Measurements from ENCODE around the gene ZFYVE9.
"Not testable (repeated sequence)": the region's sequence is repeated elsewhere in the genome, so short reads cannot be mapped to it uniquely, and the experiment has no call there.

Gene ZFYVE9

DNA sequence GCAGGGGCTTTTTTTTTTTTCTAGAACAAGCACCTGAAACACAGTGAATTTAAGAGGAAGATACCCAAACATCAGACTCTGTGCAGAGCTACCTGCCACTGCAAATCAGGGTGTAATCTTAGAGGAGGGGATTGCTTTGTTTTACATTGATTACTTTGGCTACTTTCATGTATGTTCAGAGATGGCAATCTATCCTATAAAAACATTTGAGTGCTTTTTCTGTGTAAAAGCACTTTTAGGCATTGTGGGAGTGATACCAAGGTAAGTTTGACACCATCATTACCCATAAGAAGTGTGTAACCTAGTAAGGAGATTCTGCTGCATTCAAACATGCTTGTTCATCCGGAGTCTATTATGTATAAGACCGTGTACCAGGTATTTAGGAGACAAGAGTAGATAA lies 50.1 kb downstream of the ZFYVE9 start:
- H3K27ac ChIP-seq (ENCODE audit: low read depth, low read length) = no peak overlapping the region
- no peaks in the 10 kb centered on the region for H3K36me3 ChIP-seq (ENCODE audit: control insufficient read depth, insufficient read depth, low read length)
- H3K4me1 ChIP-seq (ENCODE audit: control insufficient read depth, insufficient read depth, low read length) = no peaks in the 10 kb centered on the region

DNA sequence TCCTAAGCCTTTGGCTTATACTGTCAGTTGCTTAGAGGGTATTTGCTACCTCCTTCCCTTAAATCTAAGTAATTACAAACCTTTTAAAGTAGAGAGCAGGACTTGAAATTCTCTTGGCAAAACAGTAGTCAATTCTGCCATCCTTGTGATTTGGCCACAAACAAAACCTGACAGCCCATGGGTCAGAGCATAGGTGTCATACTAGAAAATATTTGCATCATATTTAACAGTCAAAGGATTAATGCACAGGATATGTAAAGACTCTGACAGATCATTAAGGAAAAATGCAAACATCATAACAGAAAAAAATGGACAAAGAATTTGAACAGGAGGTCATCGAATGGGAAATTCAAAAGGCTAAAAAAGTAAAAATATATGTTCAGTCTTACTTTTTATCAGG lies 50.5 kb downstream of the ZFYVE9 start:
- Histone ChIP-seq H3K4me3 (ENCODE audit: low read depth, low read length) (no peak overlapping the region), H3K9ac (ENCODE audit: low read length) (no peak overlapping the region), H3K4me1 (ENCODE audit: control insufficient read depth, insufficient read depth, low read length) (no peaks in the 10 kb centered on the region), H3K36me3 (ENCODE audit: control insufficient read depth, insufficient read depth, low read length) (no peaks in the 10 kb centered on the region), H3K9me3 (ENCODE audit: control insufficient read depth, insufficient read depth, low read depth, low read length) (no peaks in the 10 kb centered on the region), H3K27ac (ENCODE audit: low read depth, low read length) (no peak overlapping the region), H3K27me3 (ENCODE audit: control insufficient read depth, insufficient read depth, low read length) (no peaks in the 10 kb centered on the region)

More for the DNA sequence above, 50.1 kb downstream of the ZFYVE9 start:
- H3K9ac ChIP-seq (ENCODE audit: low read length) = no peak overlapping the region
- H3K9me3 ChIP-seq (ENCODE audit: control insufficient read depth, insufficient read depth, low read depth, low read length) = no peaks in the 10 kb centered on the region
- H3K27me3 ChIP-seq (ENCODE audit: control insufficient read depth, insufficient read depth, low read length) = no peaks in the 10 kb centered on the region
- H3K4me3 ChIP-seq (ENCODE audit: low read depth, low read length) = no peak overlapping the region

DNA sequence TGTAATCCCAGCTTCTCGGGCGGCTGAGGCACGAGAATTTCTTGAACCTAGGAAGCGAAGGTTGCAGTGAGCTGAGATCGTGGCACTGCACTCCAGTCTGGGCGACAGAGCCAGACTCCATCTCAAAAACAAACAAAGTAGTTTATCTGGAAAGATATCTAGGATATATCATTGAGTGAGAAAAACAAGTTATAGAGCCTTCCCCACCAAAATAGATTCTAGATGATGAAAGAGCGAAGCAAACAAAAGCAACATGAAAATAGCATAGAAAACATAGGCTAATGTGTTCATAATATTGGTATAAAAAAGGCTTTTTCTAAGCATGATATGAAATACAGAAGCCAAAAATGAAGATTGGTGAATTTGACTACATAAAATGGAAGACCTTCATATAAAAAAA lies 52.1 kb downstream of the ZFYVE9 start:
- no peaks in the 10 kb centered on the region for H3K4me1 ChIP-seq (ENCODE audit: control insufficient read depth, insufficient read depth, low read length)
- no peak overlapping the region for H3K9ac ChIP-seq (ENCODE audit: low read length)
- H3K9me3 ChIP-seq (ENCODE audit: control insufficient read depth, insufficient read depth, low read depth, low read length) = no peaks in the 10 kb centered on the region
- H3K27ac ChIP-seq (ENCODE audit: low read depth, low read length) = no peak overlapping the region
- H3K36me3 ChIP-seq (ENCODE audit: control insufficient read depth, insufficient read depth, low read length) = no peaks in the 10 kb centered on the region
- H3K4me3 ChIP-seq (ENCODE audit: low read depth, low read length) = no peak overlapping the region
- no peaks in the 10 kb centered on the region for H3K27me3 ChIP-seq (ENCODE audit: control insufficient read depth, insufficient read depth, low read length)

DNA sequence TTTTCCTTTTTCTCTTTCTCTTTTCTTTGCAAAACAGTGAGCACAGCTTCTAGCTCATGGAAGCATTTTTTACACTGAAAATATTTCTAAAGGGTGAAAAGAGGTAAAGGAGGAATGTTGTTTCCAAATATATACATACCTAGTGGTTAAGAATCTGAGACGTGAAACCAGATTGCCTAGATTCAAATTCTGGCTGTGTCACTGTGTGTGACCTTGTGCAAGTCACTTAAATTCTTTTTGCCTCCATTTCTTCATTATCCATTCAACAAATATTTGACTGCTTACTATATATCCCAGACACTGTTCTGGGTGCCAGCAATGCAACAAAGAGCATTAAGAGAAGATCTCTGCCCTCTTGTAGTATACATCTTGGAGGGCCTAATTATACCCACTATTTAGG lies 53.3 kb downstream of the ZFYVE9 start:
- Histone ChIP-seq H3K27me3 (ENCODE audit: control insufficient read depth, insufficient read depth, low read length) (no peaks in the 10 kb centered on the region), H3K27ac (ENCODE audit: low read depth, low read length) (no peak overlapping the region), H3K9me3 (ENCODE audit: control insufficient read depth, insufficient read depth, low read depth, low read length) (peaks cover 4% of the 10 kb centered on the region; the same call in 1 of the 2 replicates), H3K4me1 (ENCODE audit: control insufficient read depth, insufficient read depth, low read length) (no peaks in the 10 kb centered on the region), H3K4me3 (ENCODE audit: low read depth, low read length) (no peak overlapping the region), H3K36me3 (ENCODE audit: control insufficient read depth, insufficient read depth, low read length) (no peaks in the 10 kb centered on the region), H3K9ac (ENCODE audit: low read length) (no peak overlapping the region)

DNA sequence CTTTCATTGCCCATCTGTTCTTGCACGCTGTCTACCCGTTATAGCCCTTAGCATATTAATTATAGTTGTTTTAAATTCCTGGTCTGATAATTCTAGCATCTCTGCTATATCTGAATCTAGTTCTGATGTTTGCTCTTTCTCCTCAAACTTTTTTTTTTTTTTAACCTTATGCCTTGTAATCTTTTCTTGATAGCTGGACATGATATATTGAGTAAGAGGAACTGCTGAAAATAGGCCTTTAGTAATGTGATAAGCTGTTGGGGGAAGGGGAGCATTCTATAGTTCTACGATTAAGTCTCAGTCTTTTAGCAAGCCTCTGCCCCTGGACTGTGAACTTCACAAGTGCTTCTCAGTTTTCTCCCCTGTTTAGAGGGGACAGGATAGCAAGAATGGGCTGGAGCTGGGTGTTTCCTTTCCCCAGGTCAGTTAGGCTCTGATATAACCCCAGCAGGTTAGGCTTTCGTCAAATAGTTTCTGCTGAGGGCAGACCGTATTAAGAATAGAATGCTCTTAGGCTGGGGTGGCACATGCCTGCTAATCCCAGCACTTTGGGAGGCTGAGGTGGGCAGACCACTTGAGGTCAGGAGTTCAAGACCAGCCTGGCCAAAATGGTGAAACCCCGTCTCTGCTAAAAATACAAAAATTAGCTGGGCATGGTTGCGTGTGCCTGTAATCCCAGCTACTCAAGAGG lies 62.2 kb downstream of the ZFYVE9 start:
- Histone ChIP-seq H3K36me3 (ENCODE audit: control insufficient read depth, insufficient read depth, low read length) (no peaks in the 10 kb centered on the region), H3K9ac (ENCODE audit: low read length) (no peak overlapping the region), H3K9me3 (ENCODE audit: control insufficient read depth, insufficient read depth, low read depth, low read length) (peaks cover 10% of the 10 kb centered on the region; the same call in 1 of the 2 replicates), H3K27me3 (ENCODE audit: control insufficient read depth, insufficient read depth, low read length) (no peaks in the 10 kb centered on the region), H3K4me3 (ENCODE audit: low read depth, low read length) (no peak overlapping the region), H3K4me1 (ENCODE audit: control insufficient read depth, insufficient read depth, low read length) (no peaks in the 10 kb centered on the region), H3K27ac (ENCODE audit: low read depth, low read length) (no peak overlapping the region)

DNA sequence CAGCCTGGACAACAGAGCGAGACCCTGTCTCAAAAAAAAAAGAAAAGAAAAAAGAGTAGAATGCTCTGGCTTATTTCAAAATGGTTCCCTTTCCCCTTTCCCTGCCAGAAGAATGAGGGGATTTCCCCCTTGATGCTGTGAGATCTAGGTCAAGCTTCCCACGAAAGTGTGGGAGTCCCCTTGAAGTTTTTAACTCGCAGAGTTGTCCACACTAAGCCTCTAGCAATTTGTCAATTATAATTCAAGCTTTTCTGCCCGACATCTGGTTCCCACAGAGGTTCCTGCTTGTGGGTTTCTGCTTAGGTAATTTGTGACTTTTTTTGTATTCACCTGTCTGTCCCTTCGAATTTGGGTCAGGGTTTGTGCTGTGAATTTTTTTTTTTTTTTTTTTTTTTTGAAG lies 62.8 kb downstream of the ZFYVE9 start:
- Histone ChIP-seq H3K9me3 (ENCODE audit: control insufficient read depth, insufficient read depth, low read depth, low read length) (peaks cover 6% of the 10 kb centered on the region; the same call in 1 of the 2 replicates), H3K4me3 (ENCODE audit: low read depth, low read length) (no peak overlapping the region), H3K9ac (ENCODE audit: low read length) (no peak overlapping the region), H3K27me3 (ENCODE audit: control insufficient read depth, insufficient read depth, low read length) (no peaks in the 10 kb centered on the region), H3K27ac (ENCODE audit: low read depth, low read length) (no peak overlapping the region), H3K36me3 (ENCODE audit: control insufficient read depth, insufficient read depth, low read length) (no peaks in the 10 kb centered on the region), H3K4me1 (ENCODE audit: control insufficient read depth, insufficient read depth, low read length) (no peaks in the 10 kb centered on the region)

DNA sequence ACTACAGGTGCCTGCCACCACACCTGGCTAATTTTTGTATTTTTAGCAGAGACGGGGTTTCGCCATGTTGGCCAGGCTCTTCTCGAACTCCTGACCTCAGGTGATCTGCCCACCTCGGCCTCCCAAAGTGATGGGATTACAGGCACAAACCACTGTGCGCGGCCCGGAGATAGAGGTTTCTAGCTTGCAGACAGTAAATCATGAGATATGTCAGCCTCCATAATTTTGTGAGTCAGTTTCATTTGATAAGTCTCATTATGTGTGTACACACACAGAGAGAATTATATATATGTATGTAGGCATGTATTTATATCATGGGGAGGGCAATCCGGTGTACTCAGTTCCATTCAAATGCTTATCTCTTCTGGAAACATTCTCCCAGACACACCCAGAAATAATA lies 64.8 kb downstream of the ZFYVE9 start:
- not testable (repeated sequence) for H3K9me3 ChIP-seq (ENCODE audit: control insufficient read depth, insufficient read depth, low read depth, low read length); H3K4me3 ChIP-seq (ENCODE audit: low read depth, low read length)

DNA sequence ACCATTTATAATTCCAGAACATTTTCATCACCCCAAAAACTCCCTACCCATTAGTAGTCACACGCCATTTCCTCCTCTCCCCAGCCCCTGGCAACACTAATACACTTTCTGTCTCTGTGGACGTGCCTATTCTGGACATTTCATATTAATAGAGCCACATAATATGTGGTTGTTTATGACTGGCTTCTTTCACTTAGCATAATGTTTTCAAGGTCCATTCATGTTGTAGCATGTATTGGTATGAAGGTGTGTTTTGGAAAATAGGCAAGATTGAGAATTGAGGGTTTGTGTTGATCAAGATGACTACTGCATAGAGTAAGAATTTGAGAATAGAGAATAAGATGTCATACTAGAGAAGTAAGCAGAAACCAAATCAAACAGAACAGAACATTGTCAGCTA lies 67.5 kb downstream of the ZFYVE9 start:
- no peaks in the 10 kb centered on the region for H3K4me1 ChIP-seq (ENCODE audit: control insufficient read depth, insufficient read depth, low read length)
- no peak overlapping the region for H3K27ac ChIP-seq (ENCODE audit: low read depth, low read length)
- no peaks in the 10 kb centered on the region for H3K9me3 ChIP-seq (ENCODE audit: control insufficient read depth, insufficient read depth, low read depth, low read length)
- H3K9ac ChIP-seq (ENCODE audit: low read length) = no peak overlapping the region
- no peak overlapping the region for H3K4me3 ChIP-seq (ENCODE audit: low read depth, low read length)
- H3K36me3 ChIP-seq (ENCODE audit: control insufficient read depth, insufficient read depth, low read length) = no peaks in the 10 kb centered on the region
- H3K27me3 ChIP-seq (ENCODE audit: control insufficient read depth, insufficient read depth, low read length) = no peaks in the 10 kb centered on the region

More for the DNA sequence above, 64.8 kb downstream of the ZFYVE9 start:
- H3K27ac ChIP-seq (ENCODE audit: low read depth, low read length); H3K36me3 ChIP-seq (ENCODE audit: control insufficient read depth, insufficient read depth, low read length); H3K27me3 ChIP-seq (ENCODE audit: control insufficient read depth, insufficient read depth, low read length); H3K9ac ChIP-seq (ENCODE audit: low read length); H3K4me1 ChIP-seq (ENCODE audit: control insufficient read depth, insufficient read depth, low read length): not testable (repeated sequence)

DNA sequence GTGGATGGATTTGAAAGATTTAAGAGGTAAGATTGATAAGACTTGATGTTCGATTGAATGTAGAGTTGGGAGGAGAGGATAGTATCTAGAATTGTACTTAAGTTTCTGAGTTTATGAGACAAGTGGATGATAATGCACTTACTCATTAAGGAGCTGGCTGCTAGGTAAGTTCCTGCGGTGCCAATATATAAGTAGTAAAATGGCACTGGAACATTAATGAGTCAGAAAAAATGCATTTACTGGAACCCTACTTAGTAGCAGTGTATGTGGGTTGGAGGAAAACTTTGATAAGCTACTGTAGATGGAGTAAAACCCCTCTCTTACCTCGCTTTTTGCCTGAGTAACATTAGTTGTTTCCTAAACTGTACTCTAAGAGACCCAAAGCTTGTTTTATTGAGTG lies 68.2 kb downstream of the ZFYVE9 start:
- Histone ChIP-seq H3K27me3 (ENCODE audit: control insufficient read depth, insufficient read depth, low read length) (no peaks in the 10 kb centered on the region), H3K27ac (ENCODE audit: low read depth, low read length) (no peak overlapping the region), H3K9ac (ENCODE audit: low read length) (no peak overlapping the region), H3K9me3 (ENCODE audit: control insufficient read depth, insufficient read depth, low read depth, low read length) (no peaks in the 10 kb centered on the region; the same call in 1 of the 2 replicates), H3K4me3 (ENCODE audit: low read depth, low read length) (no peak overlapping the region), H3K4me1 (ENCODE audit: control insufficient read depth, insufficient read depth, low read length) (no peaks in the 10 kb centered on the region), H3K36me3 (ENCODE audit: control insufficient read depth, insufficient read depth, low read length) (no peaks in the 10 kb centered on the region)

DNA sequence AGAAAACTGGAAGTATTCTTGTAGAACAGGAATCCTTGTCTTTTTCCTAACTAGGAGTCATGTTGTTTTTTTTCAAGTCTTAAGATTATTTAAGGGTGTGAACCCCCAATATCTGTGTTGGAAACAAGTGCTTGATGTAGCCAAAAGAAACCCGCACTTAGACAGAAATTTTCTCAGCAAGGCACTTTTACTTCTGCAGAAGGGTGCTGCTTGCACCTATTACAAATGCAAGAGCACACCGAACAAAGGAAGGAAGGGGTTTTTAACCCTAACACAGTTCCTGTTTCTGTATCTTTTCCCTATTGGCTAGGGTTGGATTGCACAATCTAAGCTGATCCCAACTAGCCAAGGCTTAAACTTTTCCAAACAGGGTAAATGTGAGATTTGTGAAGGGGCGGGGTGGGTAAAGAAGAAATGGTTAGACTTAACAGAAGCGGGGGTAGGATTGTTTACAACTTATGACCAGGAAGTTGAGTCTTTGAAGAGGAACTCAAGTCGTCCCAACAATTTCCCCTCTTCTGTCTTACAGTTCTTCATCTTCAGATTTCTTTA lies 75.1 kb downstream of the ZFYVE9 start:
- Histone ChIP-seq H3K27ac (ENCODE audit: low read depth, low read length) (no peak overlapping the region), H3K27me3 (ENCODE audit: control insufficient read depth, insufficient read depth, low read length) (no peaks in the 10 kb centered on the region), H3K4me1 (ENCODE audit: control insufficient read depth, insufficient read depth, low read length) (no peaks in the 10 kb centered on the region), H3K9me3 (ENCODE audit: control insufficient read depth, insufficient read depth, low read depth, low read length) (peaks cover 31% of the 10 kb centered on the region), H3K9ac (ENCODE audit: low read length) (no peak overlapping the region), H3K4me3 (ENCODE audit: low read depth, low read length) (no peak overlapping the region), H3K36me3 (ENCODE audit: control insufficient read depth, insufficient read depth, low read length) (peaks cover 18% of the 10 kb centered on the region)

DNA sequence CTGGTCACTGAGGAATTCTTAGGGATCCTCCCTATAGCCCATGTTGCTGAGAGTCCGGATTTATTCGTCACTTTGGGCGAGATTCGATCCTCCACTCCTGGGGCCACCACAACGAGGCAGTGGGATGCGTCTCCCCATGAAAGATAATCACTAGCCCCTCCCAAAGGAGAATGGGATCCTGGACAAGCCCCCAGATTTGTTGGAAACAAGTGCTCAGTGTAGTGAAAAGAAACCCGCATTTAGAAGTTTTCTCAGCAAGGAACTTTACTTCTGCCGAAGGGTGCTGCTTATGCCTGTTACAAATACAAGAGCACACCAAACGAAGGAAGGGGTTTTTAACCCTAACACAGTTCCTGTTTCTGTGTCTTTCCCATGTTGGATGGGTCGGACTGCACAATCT lies 83.3 kb downstream of the ZFYVE9 start:
- Histone ChIP-seq H3K9ac (ENCODE audit: low read length) (no peak overlapping the region), H3K9me3 (ENCODE audit: control insufficient read depth, insufficient read depth, low read depth, low read length) (peaks cover 17% of the 10 kb centered on the region; the same call in 1 of the 2 replicates), H3K27me3 (ENCODE audit: control insufficient read depth, insufficient read depth, low read length) (no peaks in the 10 kb centered on the region), H3K4me3 (ENCODE audit: low read depth, low read length) (no peak overlapping the region), H3K36me3 (ENCODE audit: control insufficient read depth, insufficient read depth, low read length) (no peaks in the 10 kb centered on the region), H3K27ac (ENCODE audit: low read depth, low read length) (no peak overlapping the region), H3K4me1 (ENCODE audit: control insufficient read depth, insufficient read depth, low read length) (peaks cover 3% of the 10 kb centered on the region; the same call in 1 of the 2 replicates)

Measured in HUES6 (cell line).